GM18508 (cell line): ENCODE measurements around the gene RCN2.

Experiments
- ATAC-seq: cut with Tn5 transposase; IDR thresholded peaks from one replicate; pipeline ENCODE4 v1.9.1; 2021; ENCODE audit warnings: moderate number of reproducible peaks; ENCODE audit not compliant: insufficient read depth, unreplicated experiment

RCN2 gene

DNA sequence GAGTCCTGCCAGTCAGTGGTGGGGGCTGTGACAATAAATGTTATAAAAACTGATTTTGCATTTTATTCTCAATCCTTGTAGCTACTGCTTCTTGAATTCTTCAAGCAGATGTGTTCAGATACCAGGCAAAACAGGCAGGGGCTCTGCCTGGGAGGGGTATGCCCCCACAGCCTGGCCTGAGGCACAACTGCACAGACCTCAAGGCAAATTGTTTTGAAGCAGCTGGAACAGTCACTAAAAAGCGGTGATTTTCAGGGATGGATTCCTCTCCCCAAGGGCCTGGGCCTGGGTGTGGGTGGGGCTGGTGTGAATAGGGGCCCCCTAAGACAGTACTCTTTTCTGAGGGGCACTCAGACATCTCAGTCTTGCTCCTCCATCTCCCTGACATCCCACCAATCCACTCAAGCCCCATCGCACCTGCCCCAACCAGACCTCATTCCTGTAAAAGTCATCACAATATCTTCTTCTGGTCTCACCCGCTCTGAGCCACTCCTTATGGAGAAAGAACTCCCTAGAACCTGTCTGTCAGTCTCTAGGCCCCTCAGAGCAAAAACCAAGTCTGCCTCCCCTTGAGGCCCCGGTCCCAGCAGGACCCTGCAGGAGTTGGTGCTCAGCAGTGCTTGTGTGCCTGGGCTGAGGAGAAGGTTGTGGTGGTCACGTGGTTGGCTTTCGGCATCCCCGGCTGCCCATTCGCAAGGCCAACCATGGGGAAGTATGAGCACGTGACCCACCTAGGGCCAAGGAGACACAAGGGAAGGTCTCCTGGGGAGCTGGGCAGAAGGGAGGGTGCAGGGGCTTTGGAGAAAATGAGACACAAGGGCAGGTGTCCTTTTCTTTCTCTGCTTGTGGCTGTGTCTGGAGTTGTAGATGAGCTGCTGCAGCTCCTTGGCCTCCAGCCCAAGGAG is 60.4 kb downstream of the RCN2 start:
- no peak for ATAC-seq

DNA sequence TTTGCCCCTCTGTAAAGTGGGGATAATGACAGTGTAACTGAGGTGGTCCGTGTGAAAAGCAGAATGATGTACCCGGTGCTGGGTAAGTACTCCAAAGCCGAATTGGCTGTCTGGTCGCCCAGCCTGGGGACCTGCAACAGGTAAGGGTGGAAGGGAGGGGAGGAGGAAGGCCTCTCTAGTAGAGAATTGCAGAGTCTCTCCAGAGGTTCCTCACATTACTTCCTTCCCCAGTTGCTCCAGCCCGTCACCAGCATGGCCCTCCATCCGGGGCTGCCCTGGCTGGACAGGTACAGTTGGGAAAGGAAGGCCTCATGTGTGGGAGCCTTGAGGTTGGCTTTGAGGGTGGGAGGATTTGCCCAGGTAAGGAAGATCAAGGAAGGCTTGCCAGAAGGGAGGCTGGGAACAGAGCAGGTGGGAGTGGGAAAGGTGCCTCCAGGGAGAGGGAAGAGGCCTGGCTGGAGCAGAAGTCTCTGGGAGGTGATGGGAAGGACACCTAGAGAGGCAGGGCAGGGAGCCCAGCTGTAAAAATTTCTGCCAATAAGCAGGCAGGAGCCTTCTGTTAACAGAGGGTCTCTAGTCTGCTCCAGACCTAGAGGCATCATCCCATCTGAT is 61.7 kb downstream of the RCN2 start:
- ATAC-seq, result no peak

GRCh38 chr15:76994001-76994400 is 62.5 kb downstream of the RCN2 start:
- no peak for ATAC-seq

GRCh38 chr15:76994496-76994895 is 62.9 kb downstream of the RCN2 start:
- no peak for ATAC-seq

DNA sequence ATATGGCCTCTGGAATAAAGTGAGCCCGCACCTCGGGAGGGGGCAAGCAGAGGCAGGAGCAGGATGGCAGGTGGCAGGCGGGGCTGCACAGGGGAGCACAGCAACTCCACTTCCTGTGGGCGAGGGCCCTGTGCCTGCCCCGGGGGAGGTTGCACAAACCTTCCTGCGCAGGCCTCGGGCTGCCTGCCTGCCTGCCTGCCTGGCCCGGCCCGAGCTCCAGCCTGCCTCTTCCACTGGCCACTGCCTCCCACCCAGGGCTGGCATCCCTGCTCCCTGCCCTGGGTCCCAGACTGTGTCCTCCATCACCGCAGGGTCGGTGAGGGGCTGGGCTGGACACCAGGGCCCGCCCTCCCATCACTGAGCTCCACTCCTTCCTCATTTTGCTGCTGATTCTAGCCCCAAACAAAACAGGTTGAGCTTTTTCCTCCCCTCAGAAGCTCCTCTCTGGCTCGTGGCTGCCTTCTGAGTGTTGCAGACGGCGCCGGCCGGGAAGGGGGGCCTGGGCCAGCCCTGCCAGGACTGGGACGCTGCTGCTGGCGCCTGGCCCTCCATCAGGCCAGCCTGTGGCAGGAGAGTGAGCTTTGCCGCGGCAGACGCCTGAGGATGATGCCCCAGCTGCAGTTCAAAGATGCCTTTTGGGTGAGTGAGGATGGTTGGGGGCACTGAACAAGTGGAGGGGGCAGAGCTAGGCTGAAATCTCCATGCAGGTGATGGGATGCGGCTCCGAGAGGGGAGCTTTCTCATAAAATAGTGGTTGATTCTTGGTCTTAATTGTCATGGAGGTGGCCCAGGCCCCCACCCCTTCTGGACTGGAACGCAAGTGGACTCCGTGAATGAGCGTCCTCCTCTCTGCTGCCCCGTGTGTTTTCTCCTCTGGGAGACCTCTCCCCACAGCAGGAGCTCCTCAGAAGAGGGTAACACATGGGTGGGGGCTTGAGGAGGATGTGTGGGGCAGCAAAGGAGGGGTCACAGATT is 63.7 kb downstream of the RCN2 start, which contains the start of gene PSTPIP1:
TSS of gene PSTPIP1 (plus strand) at position 156 of the 975 bp plus-strand sequence. CDS start at position 604, 448 bp downstream.
- no peak for ATAC-seq

DNA sequence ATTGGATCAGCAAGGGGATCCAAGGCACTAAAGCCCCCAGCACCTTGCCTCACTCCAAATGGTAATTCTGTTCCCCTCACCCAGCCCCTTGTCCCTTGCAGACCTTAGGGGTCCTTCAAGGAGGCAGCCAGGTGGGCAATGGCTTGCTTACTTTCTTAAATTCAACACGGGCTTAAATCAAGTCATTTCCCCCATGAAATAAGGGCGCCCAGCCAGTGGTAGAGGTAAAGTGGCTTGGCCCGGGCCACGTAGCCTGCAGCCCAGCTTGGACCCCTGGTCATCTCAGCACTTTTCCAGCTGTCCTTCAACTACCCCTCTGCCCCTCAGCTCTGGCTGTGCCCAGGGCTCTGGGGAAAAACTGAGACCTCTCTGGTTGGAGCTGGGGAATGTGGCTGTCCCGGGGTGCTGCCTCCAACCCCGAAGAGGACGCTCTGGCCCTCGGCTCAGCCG is 64.6 kb downstream of the RCN2 start:
- no peak for ATAC-seq

GRCh38 chr15:76996526-76997401 is 65.2 kb downstream of the RCN2 start:
- ATAC-seq, result no peak

DNA sequence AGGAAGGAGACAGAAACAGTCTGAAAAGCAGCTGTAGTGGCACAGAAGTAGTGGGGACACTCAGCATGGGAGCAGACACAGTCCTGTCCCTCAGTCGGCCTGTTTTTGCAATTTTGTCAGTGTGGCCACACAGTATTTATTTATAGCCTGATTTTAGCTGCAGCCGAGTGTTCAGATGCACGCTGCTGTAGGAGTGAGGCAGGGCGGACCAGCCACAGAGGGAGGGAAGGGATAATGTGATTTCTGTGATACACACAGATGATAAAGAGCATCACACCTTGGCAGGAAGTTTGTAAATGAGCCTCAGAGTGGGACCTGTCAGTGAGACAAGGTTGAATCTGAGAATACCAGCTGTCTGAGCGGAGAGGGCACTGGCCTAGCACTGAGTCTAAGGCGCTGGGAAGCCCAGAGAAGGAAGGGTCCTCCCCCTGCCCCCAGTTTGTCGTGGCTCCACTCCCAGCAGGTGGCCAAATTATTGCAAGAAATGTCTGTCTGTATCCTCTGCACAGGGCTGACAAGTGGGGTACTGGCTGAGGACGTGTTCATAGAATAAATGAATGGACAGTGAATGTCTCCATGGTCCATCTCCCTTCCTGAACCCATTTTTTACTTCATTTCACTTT is 67.2 kb downstream of the RCN2 start:
- no peak for ATAC-seq

- no peak for ATAC-seq
These were observed 68.4 kb downstream of the RCN2 start for GRCh38 chr15:76999996-77000395.

- ATAC-seq, result no peak
These were observed 69.8 kb downstream of the RCN2 start for GRCh38 chr15:77001351-77001750.

DNA sequence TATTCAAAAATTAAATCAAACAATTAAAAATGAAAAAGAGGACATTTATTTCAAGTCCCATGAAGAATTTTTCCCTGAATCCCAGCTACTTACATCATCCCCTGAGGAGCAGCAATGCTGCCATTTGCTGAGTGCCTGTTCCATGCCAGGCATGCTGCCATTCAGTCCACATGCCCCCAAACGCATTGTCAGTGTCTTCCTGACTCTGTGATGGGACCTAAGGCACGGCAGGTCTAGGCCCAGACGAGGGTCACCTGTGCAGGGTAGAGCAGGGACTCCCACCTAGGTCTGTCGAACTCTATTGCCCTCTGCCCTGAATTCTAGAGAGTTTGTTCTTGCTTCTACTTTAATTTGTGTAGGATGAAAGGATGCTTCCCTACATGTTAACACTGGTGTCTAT is 70.4 kb downstream of the RCN2 start:
- no peak for ATAC-seq

DNA sequence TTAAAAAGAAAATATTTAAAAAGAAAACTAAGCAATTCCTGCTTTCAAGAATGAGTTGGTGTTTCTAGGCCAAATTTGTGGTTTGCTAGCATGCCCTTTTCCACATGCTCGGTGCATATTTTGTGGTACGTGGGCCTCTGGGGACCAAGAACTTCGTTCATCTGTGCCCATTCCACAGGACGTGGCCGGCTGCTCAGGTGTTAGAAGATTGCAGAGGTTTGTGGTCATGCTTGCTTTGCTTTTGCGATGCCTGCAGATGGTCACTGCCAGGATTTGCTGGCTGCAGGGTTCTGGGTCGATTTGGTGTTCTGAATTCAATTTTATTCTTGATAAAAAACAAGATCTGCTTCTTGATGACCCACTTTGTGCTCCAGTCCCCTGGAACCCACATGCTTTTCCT is 70.9 kb downstream of the RCN2 start:
- ATAC-seq, result no peak

- ATAC-seq, result no peak
These were observed 71.7 kb downstream of the RCN2 start for GRCh38 chr15:77002954-77003912.
